Right lung (tissue), 5 donors: Measurements from ENCODE around the gene WARS2. TPM values are rescaled to one million over a fixed set of nuclear protein-coding genes. Genes with fewer than 3 reads are reported as not detected.

Experiments used
- DNase-seq, 2 donors: peaks; one replicate each; pipeline ENCODE4 v3.0.0-alpha.2; 2013
- polyA plus RNA-seq, 5 donors: library from polyadenylated mRNA; unstranded; fragments of 120-200 nt; gene quantifications; one replicate each; pipeline versions ENCODE4 v1.2.1 to v1.2.3, GENCODE V29; 2013; ENCODE audit warnings: inconsistent platforms in 1 of 5, low replicate concordance in 1 of 5; ENCODE audit not compliant: insufficient read length in 5 of 5, insufficient read depth in 1 of 5

The WARS2 gene
- polyA plus RNA-seq, 5 donors = 13.6 to 24.5 (median 21.6) TPM

DNA sequence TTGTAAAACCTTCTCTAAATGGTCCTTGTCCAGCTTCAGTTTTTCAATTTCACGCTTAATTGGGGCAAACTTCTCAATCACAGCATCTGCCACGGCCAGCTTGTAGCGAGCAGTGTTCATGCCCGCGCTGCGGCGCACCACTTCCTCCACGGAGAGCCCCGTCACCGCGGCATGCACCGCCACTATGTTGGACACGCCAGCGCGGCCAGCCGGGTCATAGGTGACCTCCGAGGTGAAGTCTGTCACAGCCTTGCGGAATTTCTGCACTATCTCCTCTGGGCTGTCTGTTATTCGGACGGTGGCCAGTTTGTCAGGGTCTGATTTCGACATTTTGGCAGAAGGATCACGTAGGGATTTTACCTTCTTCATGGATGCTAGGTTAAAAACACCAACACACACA, 107.5 kb downstream of the WARS2 start:
- DNase-seq = no peak

DNA sequence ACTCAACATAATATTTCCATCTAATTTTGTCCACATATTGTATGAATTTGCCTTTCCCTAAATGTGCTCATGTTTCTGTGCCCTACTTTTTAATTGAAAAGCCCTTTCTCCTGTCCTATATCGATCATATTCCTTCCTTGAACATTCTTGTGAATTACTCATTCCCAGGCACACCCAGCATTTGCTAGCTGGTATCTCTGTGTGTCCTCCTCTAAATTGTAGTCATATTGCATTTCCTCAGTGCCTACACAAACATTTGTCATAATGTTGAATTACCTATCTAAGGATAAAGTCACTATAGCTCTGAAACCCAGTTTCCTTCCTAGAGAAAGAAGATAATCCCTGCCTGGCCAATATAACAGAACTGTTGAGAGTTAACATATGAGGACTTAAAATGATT, 112.7 kb downstream of the WARS2 start:
- DNase-seq = no peak

- DNase-seq = no peak
Measured at GRCh38 chr1:119026956-119027355, 113.5 kb downstream of the WARS2 start.

- DNase-seq = no peak
Measured at GRCh38 chr1:119015547-119015946, 124.9 kb downstream of the WARS2 start.

GRCh38 chr1:119012383-119012782, 128.1 kb downstream of the WARS2 start:
- DNase-seq = no peak

- no peak for DNase-seq
Measured at GRCh38 chr1:119011706-119012105, 128.7 kb downstream of the WARS2 start.

DNA sequence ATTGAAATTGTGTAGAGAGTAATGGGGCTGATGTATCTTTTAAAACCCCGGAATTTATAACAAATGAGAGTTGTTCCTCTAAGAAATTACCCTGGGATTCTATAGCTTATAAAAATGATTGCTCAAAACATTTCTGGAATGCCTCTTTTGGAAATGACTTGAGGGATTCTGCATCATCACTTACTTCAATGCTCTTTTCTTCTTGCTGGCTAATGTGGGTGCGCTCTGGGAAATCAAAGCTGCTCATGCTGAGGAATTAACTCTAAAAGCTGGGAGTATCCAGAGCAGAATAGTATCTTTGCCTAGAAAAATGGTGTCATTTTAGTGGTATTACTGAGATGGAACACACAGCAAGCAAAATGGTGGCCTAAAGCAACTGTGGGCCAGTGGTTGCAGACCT, 129.3 kb downstream of the WARS2 start:
- no peak for DNase-seq

DNA sequence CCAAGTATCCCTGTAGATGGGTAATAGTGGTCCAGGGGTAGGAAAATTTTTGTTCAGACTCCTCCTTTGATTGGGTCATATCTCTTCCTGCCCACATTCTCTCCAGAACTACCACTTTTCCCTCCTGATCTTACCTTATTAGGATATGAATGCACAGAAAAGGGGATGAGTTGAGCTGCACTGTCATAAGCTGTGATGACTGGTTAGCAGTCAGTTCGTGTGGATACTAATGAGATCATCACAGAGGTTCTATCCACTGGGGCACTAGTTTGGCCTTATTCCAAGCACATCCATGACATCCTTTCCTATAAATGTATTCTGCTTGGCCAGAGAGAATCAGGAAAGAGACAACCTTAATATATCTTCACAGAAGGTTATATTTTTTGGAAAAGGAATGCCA, 130.3 kb downstream of the WARS2 start:
- DNase-seq = no peak

DNA sequence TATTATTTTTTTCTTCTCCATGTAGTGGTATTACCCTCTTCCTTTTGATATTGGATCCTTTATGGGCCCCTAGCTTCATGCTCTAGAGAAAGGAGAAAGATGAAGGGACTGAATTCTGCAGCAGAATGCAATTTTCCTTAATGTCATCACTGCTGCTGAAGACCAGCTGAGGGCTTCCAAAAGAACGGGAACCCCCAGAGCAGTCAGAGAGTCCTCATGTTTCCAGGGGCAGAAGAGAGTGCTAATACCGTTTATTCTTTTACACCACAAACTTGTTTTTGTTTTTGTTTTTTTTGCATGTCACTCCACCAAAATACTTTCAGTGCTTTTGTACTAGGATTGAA, 131.2 kb downstream of the WARS2 start:
- no peak for DNase-seq

DNA sequence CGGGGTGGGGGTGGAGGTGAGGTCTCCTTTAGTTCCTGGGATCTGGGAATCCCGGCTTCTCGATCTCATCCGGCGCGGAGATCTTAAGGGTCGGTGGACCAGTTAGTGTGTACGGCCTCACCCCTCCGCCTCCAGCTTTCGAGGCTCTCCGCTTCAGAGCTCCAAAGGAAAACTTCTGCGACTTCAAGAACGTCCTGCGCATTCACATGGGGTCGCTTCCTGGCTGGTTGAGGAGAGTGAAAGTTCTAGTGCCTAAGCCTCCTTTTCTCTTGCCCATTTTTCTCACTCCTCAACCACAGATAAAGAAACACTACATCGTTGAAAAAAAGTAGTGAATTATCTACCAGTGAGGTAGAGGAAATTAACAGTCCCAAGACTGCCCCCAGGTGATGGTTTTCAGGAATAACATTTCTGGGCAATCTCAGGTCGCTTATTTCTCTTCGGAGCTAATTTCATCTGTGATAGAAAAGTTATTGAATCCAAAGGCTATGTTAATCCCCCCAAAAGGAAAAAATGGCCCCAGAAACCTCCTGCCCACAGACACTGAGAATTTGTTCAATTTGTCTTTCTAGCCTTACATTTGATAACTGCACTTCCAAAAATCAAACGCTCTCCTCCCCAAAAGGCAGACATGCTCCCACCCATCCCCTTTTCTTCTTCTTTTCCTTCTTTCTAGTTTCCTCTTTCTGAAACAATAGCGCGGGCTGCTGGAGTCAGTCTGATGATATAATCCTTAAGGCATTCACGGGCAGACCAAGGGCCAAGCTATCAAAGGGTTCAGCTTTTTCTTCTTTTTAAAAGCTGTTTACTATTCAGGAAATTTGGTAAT, 131.8 kb downstream of the WARS2 start:
- DNase-seq = peak in 1 of 2 donors; percentile 60

- DNase-seq = no peak
Measured at GRCh38 chr1:119007670-119008482, 132.6 kb downstream of the WARS2 start.

GRCh38 chr1:119007339-119007669, 133.1 kb downstream of the WARS2 start:
- no peak for DNase-seq

GRCh38 chr1:119006406-119007279, 133.8 kb downstream of the WARS2 start:
- DNase-seq = no peak

- no peak for DNase-seq
Measured at GRCh38 chr1:119005724-119006405, 134.6 kb downstream of the WARS2 start.

GRCh38 chr1:119004781-119005180, 135.7 kb downstream of the WARS2 start:
- DNase-seq = no peak

DNA sequence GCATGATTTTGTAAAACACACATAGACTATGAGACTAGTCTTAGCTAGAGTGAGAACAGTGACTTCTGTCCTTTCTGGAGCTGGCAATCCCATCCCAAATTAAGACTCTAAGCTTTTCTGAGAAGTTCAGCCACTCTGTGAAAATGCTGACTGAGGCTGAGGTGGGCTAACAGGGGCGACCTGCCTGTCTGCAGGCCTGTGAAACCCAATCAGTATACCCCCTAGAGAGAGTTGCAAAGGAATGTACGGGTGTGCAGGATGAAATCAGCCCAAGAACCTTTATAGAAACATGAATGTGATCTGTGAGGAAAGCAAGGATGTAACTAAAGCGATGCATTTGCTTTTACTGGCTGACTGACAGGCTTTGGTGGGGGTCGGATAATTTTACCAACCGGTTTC, 136.3 kb downstream of the WARS2 start:
- DNase-seq = no peak

DNA sequence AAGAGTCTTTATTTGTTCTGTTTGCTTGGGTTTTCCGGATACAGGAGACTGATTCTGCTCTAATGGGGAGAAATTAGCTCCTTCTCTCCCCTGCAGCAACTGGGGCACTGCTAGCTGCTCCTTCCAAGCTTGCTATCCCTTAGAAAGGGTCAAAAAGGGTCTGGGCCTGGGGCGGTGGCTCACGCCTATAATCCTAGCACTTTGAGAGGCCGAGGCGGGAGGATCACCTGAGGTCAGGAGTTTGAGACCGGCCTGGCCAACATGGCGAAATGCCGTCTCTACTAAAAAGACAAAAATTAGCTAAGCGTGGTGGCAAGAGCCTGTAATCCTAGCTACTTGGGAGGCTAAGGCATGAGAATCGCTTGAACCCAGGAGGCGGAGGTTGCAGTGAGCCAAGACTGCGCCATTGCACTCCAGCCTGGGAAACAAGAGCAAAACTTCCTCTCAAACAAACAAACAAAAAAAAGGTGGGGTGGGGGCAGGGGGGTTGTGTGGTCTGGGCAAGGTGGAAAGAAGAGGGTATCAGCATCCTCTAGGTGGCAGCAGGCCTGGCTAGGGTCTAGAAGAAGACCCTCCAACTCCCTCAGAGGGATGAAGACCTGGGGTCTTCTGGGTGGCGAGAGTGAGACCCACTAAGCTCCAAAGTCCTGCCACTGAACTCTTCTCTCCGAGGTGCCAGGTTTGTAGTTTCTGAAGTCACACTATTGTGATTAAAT, 136.9 kb downstream of the WARS2 start:
- DNase-seq = no peak

DNA sequence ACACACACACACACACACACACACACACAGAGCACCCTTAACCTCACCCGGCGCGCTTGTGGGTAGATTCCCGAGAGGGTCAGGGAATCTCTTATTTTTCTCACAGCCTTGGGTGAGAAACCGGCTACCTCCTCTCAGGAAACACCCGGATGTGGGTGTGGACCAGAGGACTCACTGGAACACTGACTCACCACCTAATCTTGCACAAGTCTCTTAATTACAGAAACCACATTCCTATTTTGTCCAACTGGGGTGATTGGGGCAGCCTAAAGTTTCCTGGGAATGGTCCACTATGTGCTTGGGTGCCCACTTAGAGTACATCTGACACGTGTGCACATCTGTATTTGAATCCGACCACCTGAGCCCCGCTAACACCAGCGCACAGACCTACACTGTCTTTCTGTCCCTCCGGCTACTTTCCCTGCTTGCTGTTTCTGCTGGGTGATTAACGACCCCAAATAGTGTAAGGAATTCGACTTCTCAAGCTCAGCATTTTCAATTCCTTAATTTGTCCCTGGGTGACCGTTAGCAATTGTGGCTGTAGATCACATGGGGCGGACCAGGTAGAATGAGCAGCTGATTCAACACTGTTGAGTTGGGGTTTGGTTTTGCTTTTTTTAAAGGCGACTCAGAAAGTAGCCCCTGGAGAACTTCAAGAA, 138.3 kb downstream of the WARS2 start:
- no peak for DNase-seq

GRCh38 chr1:119001181-119002027, 139.0 kb downstream of the WARS2 start:
- no peak for DNase-seq
